ENCODE data around the gene TNNT2.

DNA sequence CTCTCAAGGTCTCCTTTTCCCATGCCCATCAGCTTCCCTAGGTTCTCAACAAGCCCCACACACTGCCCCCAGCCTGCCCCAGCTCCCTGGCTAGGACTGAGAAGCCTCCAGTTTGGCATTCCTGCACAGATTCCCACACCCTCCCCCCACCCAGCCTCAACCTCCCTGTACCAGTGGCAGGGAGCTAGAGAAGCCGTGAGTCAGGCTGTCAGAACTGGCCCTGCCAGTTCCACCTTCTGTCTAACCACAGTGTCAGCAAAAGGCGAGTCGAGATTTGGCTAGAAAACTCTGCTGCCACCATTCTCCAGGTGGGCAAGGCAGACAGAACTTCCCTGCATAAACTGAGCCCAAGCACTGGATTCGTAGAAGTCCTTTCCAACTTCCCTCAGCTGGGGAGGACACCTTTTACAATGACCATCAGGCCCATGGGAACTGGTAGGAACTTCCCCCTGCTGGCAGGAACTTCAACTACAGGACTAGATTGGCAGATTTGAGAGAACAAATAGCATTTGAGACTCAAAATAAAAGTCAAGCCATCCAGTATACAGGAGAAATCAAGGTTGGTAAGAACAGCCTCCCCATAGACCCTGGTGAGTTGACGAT is 31.0 kb downstream of the TNNT2 start:
- TF ChIP-seq, protein P1, sequence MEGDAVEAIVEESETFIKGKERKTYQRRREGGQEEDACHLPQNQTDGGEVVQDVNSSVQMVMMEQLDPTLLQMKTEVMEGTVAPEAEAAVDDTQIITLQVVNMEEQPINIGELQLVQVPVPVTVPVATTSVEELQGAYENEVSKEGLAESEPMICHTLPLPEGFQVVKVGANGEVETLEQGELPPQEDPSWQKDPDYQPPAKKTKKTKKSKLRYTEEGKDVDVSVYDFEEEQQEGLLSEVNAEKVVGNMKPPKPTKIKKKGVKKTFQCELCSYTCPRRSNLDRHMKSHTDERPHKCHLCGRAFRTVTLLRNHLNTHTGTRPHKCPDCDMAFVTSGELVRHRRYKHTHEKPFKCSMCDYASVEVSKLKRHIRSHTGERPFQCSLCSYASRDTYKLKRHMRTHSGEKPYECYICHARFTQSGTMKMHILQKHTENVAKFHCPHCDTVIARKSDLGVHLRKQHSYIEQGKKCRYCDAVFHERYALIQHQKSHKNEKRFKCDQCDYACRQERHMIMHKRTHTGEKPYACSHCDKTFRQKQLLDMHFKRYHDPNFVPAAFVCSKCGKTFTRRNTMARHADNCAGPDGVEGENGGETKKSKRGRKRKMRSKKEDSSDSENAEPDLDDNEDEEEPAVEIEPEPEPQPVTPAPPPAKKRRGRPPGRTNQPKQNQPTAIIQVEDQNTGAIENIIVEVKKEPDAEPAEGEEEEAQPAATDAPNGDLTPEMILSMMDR (IDR thresholded peaks at IDR 0.05), result peak; percentile 44 to 77 (median 60)
- no peak for TF ChIP-seq POLR2A (IDR thresholded peaks at IDR 0.05)
